K562 (cell line): Measurements from ENCODE around the gene COL9A2. TPM values are rescaled to one million over a fixed set of nuclear protein-coding genes. Genes with fewer than 3 reads are reported as not detected.

Experiments used
- BRF1 ChIP-seq: IDR thresholded peaks from 3 replicates; pipeline ENCODE4 v1.6.1; 2011; ENCODE audit warnings: borderline replicate concordance, mild to moderate bottlenecking; ENCODE audit not compliant: insufficient read length; ENCODE audit errors: extremely low read depth
- CHAMP1 ChIP-seq: fragments of 450-650 bp; IDR thresholded peaks from 2 replicates; pipeline ENCODE4 v1.6.1; 2016; ENCODE audit warnings: mild to moderate bottlenecking
- FIP1L1 ChIP-seq: fragments of 200-400 bp; formaldehyde crosslinking; IDR thresholded peaks from 2 replicates; pipeline ENCODE4 v1.6.1; 2018; ENCODE audit warnings: mild to moderate bottlenecking, low read depth, low read length; ENCODE audit not compliant: poor library complexity, severe bottlenecking
- JUND ChIP-seq, 2 experiments: IDR thresholded peaks; 2 replicates in 1 of 2; 3 replicates in 1 of 2; pipeline ENCODE4 v1.6.1; 2011; ENCODE audit warnings: borderline replicate concordance in 2 of 2, low read depth in 2 of 2, low read length in 2 of 2, improper control_type of control experiment in 1 of 2, missing biosample characterization in 1 of 2, missing genetic modification characterization in 1 of 2, missing genetic modification reagents in 1 of 2
- MAFG ChIP-seq: fragments of 450-650 bp; conservative IDR thresholded peaks from 2 replicates; pipeline ENCODE4 v1.6.1; 2016; ENCODE audit warnings: missing genetic modification characterization, missing compliant biosample characterization
- PKNOX1 ChIP-seq: fragments of 450-650 bp; IDR thresholded peaks from 2 replicates; pipeline ENCODE4 v1.6.1; 2016
- RUNX1 ChIP-seq: sonication (generic); IDR thresholded peaks from 2 replicates; pipeline ENCODE4 v1.6.1; 2016; ENCODE audit warnings: antibody characterized with exemption, low read depth
- SMARCC2 ChIP-seq: fragments of 450-650 bp; IDR thresholded peaks from 2 replicates; pipeline ENCODE4 v1.6.1; 2017; ENCODE audit warnings: antibody characterized with exemption, moderate library complexity, mild to moderate bottlenecking, low read depth
- SMC3 ChIP-seq: conservative IDR thresholded peaks from 2 replicates; pipeline ENCODE4 v1.6.1; 2011; ENCODE audit warnings: low read depth, low read length, improper control_type of control experiment; ENCODE audit not compliant: insufficient read depth
- ZBTB1 ChIP-seq: sonication (generic); formaldehyde crosslinking; IDR thresholded peaks from 2 replicates; pipeline ENCODE4 v1.8.1; 2023; ENCODE audit warnings: missing genetic modification reagents, low read depth, mild to moderate bottlenecking, borderline replicate concordance
- ZFP1 ChIP-seq: fragments of 450-650 bp; formaldehyde crosslinking; IDR thresholded peaks from 2 replicates; pipeline ENCODE4 v1.4.0; 2020; ENCODE audit warnings: mild to moderate bottlenecking, mixed read lengths
- ZNF12 ChIP-seq: sonication (generic); formaldehyde crosslinking; IDR thresholded peaks from 2 replicates; pipeline ENCODE4 v1.4.0; 2020; ENCODE audit warnings: mild to moderate bottlenecking, missing genetic modification reagents
- ZNF175 ChIP-seq: fragments of 200-800 bp; sonication (Bioruptor generic); IDR thresholded peaks from 2 replicates; pipeline ENCODE4 v1.6.1; 2016; ENCODE audit warnings: low read depth, mild to moderate bottlenecking, missing genetic modification characterization, missing compliant biosample characterization
- ZSCAN29 ChIP-seq: fragments of 450-650 bp; IDR thresholded peaks from 2 replicates; pipeline ENCODE4 v1.6.1; 2017
- polyA plus RNA-seq, 8 experiments: library from polyadenylated mRNA; depleted of rRNA in 4 of 8; stranded (reverse) in 5 of 8; unstranded in 3 of 8; fragments of >200 nt; fragmentation: Nextera tagmentation in 2 of 8; fragmentation: Illumina TruSeq in 1 of 8; extraction: Ambion mirVana in 2 of 8; extraction: Trizol in 1 of 8; gene quantifications; 2 replicates each; pipeline versions ENCODE4 v1.2.1 to v1.2.3, GENCODE V29; 2011 to 2014; ENCODE audit warnings: inconsistent platforms in 1 of 8, missing spikeins in 1 of 8
- total RNA-seq, 7 experiments: library from RNA; depleted of rRNA in 6 of 7; stranded (reverse); fragments of >200 nt in 6 of 7; fragmentation: Illumina TruSeq in 2 of 7; extraction: Trizol in 2 of 7; gene quantifications; 2 replicates each; pipeline versions ENCODE4 v1.2.1 to v1.2.3, GENCODE V29; 2011 to 2021; ENCODE audit warnings: low replicate concordance in 1 of 7
- TF ChIP-seq, protein P1 (sequence below), 2 experiments: IDR thresholded peaks in 1 of 2; conservative IDR thresholded peaks in 1 of 2; 2 replicates each; pipeline ENCODE4 v1.6.1; 2016; ENCODE audit warnings: low read depth in 2 of 2, mild to moderate bottlenecking in 1 of 2, missing compliant biosample characterization in 1 of 2, missing genetic modification characterization in 1 of 2, moderate library complexity in 1 of 2
- TF ChIP-seq, protein P2 (sequence below): sonication (generic); formaldehyde crosslinking; IDR thresholded peaks from 2 replicates; pipeline ENCODE4 v1.8.1; 2023; ENCODE audit warnings: mild to moderate bottlenecking, missing genetic modification reagents
- TF ChIP-seq, protein P3 (sequence below): sonication (generic); IDR thresholded peaks from 2 replicates; pipeline ENCODE4 v1.6.1; 2016

COL9A2 gene
- total and polyA plus RNA-seq, 9 of the 15 experiments (the other 6 are each of a cell fraction or from before 2014, with no cell fraction given), result 0.03 to 2.2 (median 0.31) TPM

GRCh38 chr1:40338745-40339419 is 21.8 kb upstream of the COL9A2 start (continued):
- TF ChIP-seq, protein P1, sequence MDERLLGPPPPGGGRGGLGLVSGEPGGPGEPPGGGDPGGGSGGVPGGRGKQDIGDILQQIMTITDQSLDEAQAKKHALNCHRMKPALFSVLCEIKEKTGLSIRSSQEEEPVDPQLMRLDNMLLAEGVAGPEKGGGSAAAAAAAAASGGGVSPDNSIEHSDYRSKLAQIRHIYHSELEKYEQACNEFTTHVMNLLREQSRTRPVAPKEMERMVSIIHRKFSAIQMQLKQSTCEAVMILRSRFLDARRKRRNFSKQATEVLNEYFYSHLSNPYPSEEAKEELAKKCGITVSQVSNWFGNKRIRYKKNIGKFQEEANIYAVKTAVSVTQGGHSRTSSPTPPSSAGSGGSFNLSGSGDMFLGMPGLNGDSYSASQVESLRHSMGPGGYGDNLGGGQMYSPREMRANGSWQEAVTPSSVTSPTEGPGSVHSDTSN (CRISPR knock-in tag; IDR thresholded peaks at IDR 0.05; ENCODE audit: low read depth), result 0 out of 2 replicates have a peak, but pooled peaks have one; percentile 15
- TF ChIP-seq, protein P1 (tag; conservative IDR thresholded peaks at IDR 0.05; ENCODE audit: low read depth), result peak; percentile 86
- TF ChIP-seq, protein P2, sequence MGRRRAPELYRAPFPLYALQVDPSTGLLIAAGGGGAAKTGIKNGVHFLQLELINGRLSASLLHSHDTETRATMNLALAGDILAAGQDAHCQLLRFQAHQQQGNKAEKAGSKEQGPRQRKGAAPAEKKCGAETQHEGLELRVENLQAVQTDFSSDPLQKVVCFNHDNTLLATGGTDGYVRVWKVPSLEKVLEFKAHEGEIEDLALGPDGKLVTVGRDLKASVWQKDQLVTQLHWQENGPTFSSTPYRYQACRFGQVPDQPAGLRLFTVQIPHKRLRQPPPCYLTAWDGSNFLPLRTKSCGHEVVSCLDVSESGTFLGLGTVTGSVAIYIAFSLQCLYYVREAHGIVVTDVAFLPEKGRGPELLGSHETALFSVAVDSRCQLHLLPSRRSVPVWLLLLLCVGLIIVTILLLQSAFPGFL (CRISPR knock-in tag), result peak; percentile 62; the same call in 1 of the 2 replicates
- TF ChIP-seq ZSCAN29 (no peak), ZBTB1 (CRISPR knock-in tag) (0 out of 2 replicates have a peak, but pooled peaks have one; percentile 53), JUND (IDR thresholded peaks at IDR 0.05; ENCODE audit: borderline replicate concordance, low read depth, low read length) (peak; percentile 74), JUND (tag; IDR thresholded peaks at IDR 0.05; ENCODE audit: borderline replicate concordance, low read depth, low read length) (0 out of 3 replicates have a peak, but pooled peaks have one; percentile 30), CHAMP1 (no peak), MAFG (tag) (no peak), SMARCC2 (no peak), ZNF175 (CRISPR knock-in tag) (no peak), FIP1L1 (no peak), BRF1 (no peak), SMC3 (peak; percentile 97), ZFP1 (CRISPR knock-in tag) (no peak), ZNF12 (no peak), RUNX1 (no peak), PKNOX1 (peak; percentile 84)
- TF ChIP-seq, protein P3, sequence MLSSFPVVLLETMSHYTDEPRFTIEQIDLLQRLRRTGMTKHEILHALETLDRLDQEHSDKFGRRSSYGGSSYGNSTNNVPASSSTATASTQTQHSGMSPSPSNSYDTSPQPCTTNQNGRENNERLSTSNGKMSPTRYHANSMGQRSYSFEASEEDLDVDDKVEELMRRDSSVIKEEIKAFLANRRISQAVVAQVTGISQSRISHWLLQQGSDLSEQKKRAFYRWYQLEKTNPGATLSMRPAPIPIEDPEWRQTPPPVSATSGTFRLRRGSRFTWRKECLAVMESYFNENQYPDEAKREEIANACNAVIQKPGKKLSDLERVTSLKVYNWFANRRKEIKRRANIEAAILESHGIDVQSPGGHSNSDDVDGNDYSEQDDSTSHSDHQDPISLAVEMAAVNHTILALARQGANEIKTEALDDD, result no peak
